Measurements from ENCODE around the gene ASAH2. TPM values are rescaled to one million over a fixed set of nuclear protein-coding genes. Genes with fewer than 3 reads are reported as not detected.
"Not testable (repeated sequence)": the region's sequence is repeated elsewhere in the genome, so short reads cannot be mapped to it uniquely, and the experiment has no call there.

ASAH2 gene
- total RNA-seq, 1 experiment from 2014 or later = 4.6 TPM

- not testable (repeated sequence) for H3K4me2 ChIP-seq (ENCODE audit: insufficient read depth, insufficient read length, low read length); H2BK120ac ChIP-seq (ENCODE audit: low read depth, low read length, poor library complexity, severe bottlenecking); H2BK15ac ChIP-seq (ENCODE audit: low read depth, low read length); DNase-seq; H3K23me2 ChIP-seq (ENCODE audit: insufficient read length, low read depth, low read length, poor library complexity, severe bottlenecking); H4K8ac ChIP-seq (replicated peaks; ENCODE audit: insufficient read length, low read depth, low read length); H3K4me1 ChIP-seq (ENCODE audit: insufficient read depth, low read length); H3K27ac ChIP-seq (ENCODE audit: insufficient read length, low read depth, low read length); H3K9ac ChIP-seq (ENCODE audit: extremely low read depth, insufficient read length, low read length); H3K9me3 ChIP-seq (ENCODE audit: control insufficient read depth, low read depth, low read length); H2AFZ ChIP-seq (ENCODE audit: low read length); H3K4me3 Mint-ChIP-seq; H3K79me2 ChIP-seq (ENCODE audit: insufficient read depth, low read length); H3K23ac ChIP-seq (ENCODE audit: insufficient read length, low read depth, low read length); H2AK5ac ChIP-seq (ENCODE audit: insufficient read length, low read length); H2BK20ac ChIP-seq (ENCODE audit: low read depth, low read length, poor library complexity, severe bottlenecking); H3K14ac ChIP-seq (ENCODE audit: insufficient read depth, low read length); H3K79me1 ChIP-seq (ENCODE audit: insufficient read depth, low read depth, low read length, poor library complexity, severe bottlenecking); H3T11ph ChIP-seq (ENCODE audit: low read length); H3K27ac Mint-ChIP-seq; H2BK5ac ChIP-seq (ENCODE audit: insufficient read length, low read length); H4K5ac ChIP-seq (ENCODE audit: insufficient read length, low read depth, low read length); H4K20me1 ChIP-seq (ENCODE audit: control insufficient read depth, insufficient read depth, insufficient read length); H2BK12ac ChIP-seq (ENCODE audit: insufficient read length, low read depth, low read length); H3K4ac ChIP-seq (ENCODE audit: low read depth, low read length); H4K91ac ChIP-seq (ENCODE audit: insufficient read length, low read depth, low read length); H3K56ac ChIP-seq (ENCODE audit: insufficient read length, low read depth, low read length); H3K18ac ChIP-seq (ENCODE audit: insufficient read length, low read depth, low read length); H3K27me3 ChIP-seq (ENCODE audit: insufficient read depth, low read length)
- Mint-ChIP-seq H3K36me3 (ENCODE audit: insufficient read depth in 1 of 3, low read depth in 3 of 3) (peaks cover 5 to 25% (median 6%) of the 10 kb centered on the region in 3 experiments), H3K4me1 (peaks cover 9 to 13% of the 10 kb centered on the region in 2 experiments), H3K27me3 (ENCODE audit: low read depth) (peaks cover 18% of the 10 kb centered on the region), H3K9me3 (peaks cover 24 to 27% of the 10 kb centered on the region in 2 experiments)
- WGBS (ENCODE audit: extremely low coverage, insufficient read length, low lambda C conversion rate) = no CpG with 5 or more reads among the region's 10 CpGs
Observed at GRCh38 chr10:50262625-50263024, 11.3 kb upstream of the ASAH2 start.
